NCI-H1436 treated with DMSO at 0.1 percent for 48 hours (cell line): ENCODE results near the gene OGFRL1.

Experiments used
- DNase-seq: peaks from one replicate; lab custom pipeline; 2025; lab: John Stamatoyannopoulos, UW

OGFRL1 gene

GRCh38 chr6:71334768-71335167, 46.2 kb downstream of the OGFRL1 start:
- DNase-seq = no peak

- DNase-seq = no peak
Observed at GRCh38 chr6:71335544-71335943, 46.9 kb downstream of the OGFRL1 start.

- no peak for DNase-seq
Observed at GRCh38 chr6:71336901-71337300, 48.3 kb downstream of the OGFRL1 start.

DNA sequence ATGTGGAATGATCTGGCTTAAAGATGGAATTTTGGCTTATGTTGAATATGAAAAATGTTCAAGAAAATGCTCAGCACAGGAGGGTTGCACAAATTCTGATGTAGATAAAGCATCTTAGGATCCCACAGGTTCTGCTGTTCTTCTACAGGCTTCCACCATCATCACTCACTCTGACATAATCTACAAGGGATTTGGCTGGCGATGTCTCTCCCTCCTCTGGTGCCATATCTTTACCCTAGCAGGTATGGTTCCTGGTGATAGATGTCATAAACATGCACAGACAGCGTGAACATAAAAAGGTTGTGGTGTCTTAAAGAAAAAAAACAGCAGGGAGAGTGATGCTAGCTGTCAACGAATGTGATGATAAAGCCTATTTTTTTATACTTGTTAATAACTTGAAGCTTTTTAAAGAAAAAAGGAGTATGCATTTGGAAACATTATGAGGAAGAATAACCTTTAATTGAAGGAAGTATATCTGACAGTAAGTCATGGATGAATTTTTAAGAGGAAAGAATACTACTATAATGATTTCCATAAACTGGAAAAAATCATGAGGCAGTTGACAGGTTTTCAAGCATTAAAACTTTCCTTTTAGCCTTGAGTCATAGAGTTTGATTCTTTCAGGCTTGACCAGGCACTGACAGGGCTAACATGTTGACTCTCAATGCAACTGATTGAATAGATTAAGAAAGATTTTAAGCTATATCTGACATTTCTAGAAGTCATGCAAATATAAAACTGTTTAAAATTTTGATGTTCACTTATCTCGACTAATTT, 50.1 kb downstream of the OGFRL1 start:
- no peak for DNase-seq

DNA sequence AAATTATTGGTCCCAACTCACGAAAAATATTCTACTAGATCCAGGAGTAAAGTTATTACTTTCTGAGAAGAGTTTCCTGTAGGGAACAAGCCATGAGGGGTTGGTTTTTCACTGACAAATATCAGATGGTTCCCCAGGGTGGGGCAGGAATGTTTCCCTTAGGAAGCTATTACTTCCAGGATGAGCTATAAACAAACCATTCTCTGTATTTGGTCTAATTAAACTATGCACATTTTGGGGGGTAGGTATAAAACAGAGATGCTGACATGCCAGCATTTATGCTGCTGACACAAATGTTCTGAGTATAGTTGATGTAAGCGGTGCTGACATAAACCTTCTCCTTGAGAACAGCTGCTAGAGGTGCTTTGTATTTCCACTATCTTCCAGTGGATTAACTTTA, 54.2 kb downstream of the OGFRL1 start:
- no peak for DNase-seq

- DNase-seq = no peak
Observed at GRCh38 chr6:71345476-71346333, 57.1 kb downstream of the OGFRL1 start.

DNA sequence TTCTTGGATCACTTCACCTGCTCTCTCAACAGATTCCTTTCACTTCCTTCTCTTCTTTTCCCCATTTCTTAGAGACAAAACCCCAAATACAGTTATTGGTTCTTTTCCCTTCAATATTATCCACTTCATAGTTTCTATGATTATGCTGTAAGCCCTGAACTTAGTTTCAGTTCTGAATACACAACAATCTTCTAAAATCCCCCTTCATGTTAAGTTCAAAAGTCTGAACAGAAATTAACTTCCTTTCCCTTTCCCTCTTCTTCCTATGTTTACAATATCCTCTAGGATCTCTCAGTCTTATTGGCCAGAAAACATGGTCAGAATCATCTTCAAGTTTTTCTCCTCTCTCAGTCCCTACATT, 57.7 kb downstream of the OGFRL1 start:
- no peak for DNase-seq

DNA sequence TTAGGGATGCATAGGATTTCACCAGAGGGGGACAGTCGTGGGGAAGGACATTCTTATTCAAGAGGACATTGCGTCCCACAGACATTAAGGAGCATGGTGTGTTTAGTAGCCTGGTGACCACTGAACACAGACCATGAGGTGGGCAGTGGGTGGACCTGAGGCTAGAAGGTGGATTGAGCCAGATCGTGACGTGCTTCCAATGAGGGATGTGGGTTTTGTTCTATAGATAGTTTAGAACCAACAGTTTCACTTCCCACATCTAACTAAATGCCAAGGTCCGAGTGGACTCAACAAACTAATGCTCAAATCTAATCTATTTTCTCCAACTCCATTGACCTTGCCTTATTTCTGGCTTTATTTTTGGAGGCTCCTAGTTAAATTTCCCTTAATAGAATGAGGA, 58.5 kb downstream of the OGFRL1 start:
- DNase-seq = no peak

DNA sequence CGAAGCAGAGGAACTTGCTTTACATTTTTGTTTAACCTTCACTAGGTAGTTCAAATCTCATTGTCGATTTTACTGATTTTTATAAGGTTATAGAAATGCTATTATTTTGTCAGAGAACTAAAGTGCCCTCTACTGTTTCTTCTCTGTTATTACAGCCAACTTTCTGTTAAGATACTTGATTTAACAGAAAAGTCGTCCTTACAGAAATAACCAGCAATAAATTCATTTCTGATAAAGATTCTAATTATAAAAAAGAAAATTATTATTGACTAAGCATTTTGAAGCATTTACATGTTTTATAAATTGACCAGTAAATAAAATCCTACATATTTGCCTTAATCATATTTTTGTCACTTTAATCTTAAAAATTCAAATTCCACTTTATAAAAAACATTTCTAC, 60.8 kb downstream of the OGFRL1 start:
- DNase-seq = no peak

- no peak for DNase-seq
Observed at GRCh38 chr6:71349976-71350615, 61.5 kb downstream of the OGFRL1 start.

DNA sequence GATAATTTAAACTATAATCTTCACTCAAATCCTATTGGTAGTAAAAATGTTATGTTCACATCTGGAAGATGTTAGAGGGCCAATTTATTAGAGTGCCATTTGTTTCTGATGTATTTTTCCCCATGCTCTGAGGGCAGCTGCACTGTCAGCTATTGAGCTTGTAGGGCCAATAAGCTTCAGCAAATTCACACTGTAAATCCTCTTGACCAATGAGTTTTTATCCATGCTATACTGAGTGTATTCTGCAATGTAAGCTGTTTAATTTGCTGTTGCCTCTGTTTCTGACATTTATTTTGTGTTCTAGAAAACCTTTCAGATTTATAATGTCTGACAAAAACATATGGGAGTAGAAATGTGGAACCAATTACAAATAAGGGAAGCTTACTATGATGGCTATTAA, 62.6 kb downstream of the OGFRL1 start:
- DNase-seq = no peak
